ENCODE results near the gene NAA60.

DNA sequence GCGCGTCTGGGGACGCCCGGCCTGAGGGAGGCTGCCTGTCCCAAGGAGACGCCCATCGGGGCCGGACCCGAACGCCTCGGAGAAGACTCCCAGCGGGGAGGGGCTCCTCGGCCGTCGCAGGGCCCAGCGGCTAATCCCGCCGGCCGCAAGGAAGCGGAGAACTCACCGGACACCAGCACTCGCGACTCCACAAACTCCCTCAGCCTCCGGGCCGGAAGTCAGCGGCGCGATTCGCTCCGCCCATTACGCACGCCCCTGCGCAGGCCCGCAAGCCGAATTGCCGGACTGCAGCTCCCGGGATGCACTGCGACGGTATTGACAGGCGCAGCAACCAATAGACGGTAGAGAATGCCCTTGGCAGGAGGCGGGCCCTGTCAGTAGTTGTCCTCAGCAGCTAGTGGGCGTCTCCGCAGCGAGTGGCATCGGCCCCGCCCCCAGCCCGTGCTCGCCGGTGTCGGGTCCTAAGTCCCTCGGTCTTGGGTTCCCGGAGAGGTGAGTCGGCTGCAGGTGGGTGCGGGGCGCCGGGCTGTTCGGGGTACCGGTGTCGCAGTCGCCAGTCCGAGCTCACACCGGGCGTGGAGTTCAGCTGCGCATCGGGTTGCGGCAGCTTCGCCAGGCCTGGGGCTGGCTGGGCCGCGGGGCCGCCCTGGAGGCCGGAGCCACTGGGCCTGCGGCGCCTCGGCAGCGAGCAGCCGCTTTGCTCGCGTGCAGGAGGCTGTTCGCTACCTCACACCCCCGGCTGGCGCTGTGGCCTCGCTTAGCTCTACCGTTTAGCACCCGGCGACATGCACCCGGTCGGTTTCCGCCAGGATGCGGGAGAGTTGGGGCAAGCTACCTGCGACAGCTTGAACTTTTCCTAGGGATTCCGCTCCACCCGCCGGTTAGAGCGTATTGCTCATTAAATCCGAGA is 42.4 kb upstream of the NAA60 start, which contains the start of the genes ZNF174 and ZSCAN32:
- TF ChIP-seq RAD21 (IDR thresholded peaks at IDR 0.05; ENCODE audit: low read length) (no peak; the same call in 1 of the 2 replicates), EP300 (IDR thresholded peaks at IDR 0.05; ENCODE audit: borderline replicate concordance in 1 of 2, low read depth in 1 of 2, low read length in 1 of 2) (no peak), SMC3 (IDR thresholded peaks at IDR 0.05; ENCODE audit: low read depth, low read length) (no peak), NFIC (IDR thresholded peaks at IDR 0.05; ENCODE audit: borderline replicate concordance) (no peak), GABPA (IDR thresholded peaks at IDR 0.05; ENCODE audit: low read depth) (peak; percentile 77), YY1 (IDR thresholded peaks at IDR 0.05; ENCODE audit: low read depth) (no peak)
- TF ChIP-seq, protein P1, sequence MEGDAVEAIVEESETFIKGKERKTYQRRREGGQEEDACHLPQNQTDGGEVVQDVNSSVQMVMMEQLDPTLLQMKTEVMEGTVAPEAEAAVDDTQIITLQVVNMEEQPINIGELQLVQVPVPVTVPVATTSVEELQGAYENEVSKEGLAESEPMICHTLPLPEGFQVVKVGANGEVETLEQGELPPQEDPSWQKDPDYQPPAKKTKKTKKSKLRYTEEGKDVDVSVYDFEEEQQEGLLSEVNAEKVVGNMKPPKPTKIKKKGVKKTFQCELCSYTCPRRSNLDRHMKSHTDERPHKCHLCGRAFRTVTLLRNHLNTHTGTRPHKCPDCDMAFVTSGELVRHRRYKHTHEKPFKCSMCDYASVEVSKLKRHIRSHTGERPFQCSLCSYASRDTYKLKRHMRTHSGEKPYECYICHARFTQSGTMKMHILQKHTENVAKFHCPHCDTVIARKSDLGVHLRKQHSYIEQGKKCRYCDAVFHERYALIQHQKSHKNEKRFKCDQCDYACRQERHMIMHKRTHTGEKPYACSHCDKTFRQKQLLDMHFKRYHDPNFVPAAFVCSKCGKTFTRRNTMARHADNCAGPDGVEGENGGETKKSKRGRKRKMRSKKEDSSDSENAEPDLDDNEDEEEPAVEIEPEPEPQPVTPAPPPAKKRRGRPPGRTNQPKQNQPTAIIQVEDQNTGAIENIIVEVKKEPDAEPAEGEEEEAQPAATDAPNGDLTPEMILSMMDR (IDR thresholded peaks at IDR 0.05) = no peak
- TF ChIP-seq, protein P2, sequence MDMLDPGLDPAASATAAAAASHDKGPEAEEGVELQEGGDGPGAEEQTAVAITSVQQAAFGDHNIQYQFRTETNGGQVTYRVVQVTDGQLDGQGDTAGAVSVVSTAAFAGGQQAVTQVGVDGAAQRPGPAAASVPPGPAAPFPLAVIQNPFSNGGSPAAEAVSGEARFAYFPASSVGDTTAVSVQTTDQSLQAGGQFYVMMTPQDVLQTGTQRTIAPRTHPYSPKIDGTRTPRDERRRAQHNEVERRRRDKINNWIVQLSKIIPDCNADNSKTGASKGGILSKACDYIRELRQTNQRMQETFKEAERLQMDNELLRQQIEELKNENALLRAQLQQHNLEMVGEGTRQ (IDR thresholded peaks at IDR 0.05; ENCODE audit: borderline replicate concordance, low read depth, low read length) = no peak
